MM.1S (cell line): ENCODE measurements around the gene TLCD1.
"Not testable (repeated sequence)": the region's sequence is repeated elsewhere in the genome, so short reads cannot be mapped to it uniquely, and the experiment has no call there.

ENCODE experiments used
- DNase-seq: peaks from one replicate; pipeline ENCODE4 v3.0.0-alpha.2; 2015
- H2AFZ ChIP-seq: fragments of 300-600 bp; sonication (generic); 2 replicates; pipeline ENCODE4 v1.6.0; 2016; ENCODE audit warnings: antibody characterized with exemption, low read length
- H3F3A ChIP-seq: fragments of 300-600 bp; sonication (generic); 2 replicates; pipeline ENCODE4 v1.6.1; 2016; ENCODE audit warnings: mild to moderate bottlenecking, antibody characterized with exemption, low read length, moderate library complexity, mixed read lengths; ENCODE audit not compliant: insufficient read depth
- H3K27ac ChIP-seq: fragments of 300-600 bp; sonication (generic); 2 replicates; pipeline ENCODE4 v1.5.1; 2016; ENCODE audit warnings: mild to moderate bottlenecking, low read length
- H3K27me3 ChIP-seq: fragments of 300-600 bp; sonication (generic); replicated peaks from 2 replicates; pipeline ENCODE4 v1.6.0; 2016; ENCODE audit warnings: low read length; ENCODE audit not compliant: insufficient read depth
- H3K36me3 ChIP-seq: fragments of 300-600 bp; sonication (generic); replicated peaks from 2 replicates; pipeline ENCODE4 v1.6.1; 2016; ENCODE audit warnings: mild to moderate bottlenecking, low read length, mixed read lengths; ENCODE audit not compliant: insufficient read depth
- H3K4me1 ChIP-seq: fragments of 300-600 bp; sonication (generic); 2 replicates; pipeline ENCODE4 v1.6.1; 2016; ENCODE audit warnings: low read length, mixed read lengths
- H3K4me2 ChIP-seq: fragments of 300-600 bp; sonication (generic); 2 replicates; pipeline ENCODE4 v1.6.0; 2016; ENCODE audit warnings: low read depth, low read length
- H3K4me3 ChIP-seq: fragments of 300-600 bp; sonication (generic); 2 replicates; pipeline ENCODE4 v1.5.1; 2016; ENCODE audit warnings: low read length, mixed read lengths
- H3K79me2 ChIP-seq: fragments of 300-600 bp; sonication (generic); 2 replicates; pipeline ENCODE4 v1.6.1; 2016; ENCODE audit warnings: mixed run types, low read length, mixed read lengths
- H3K9ac ChIP-seq: fragments of 300-600 bp; sonication (generic); 2 replicates; pipeline ENCODE4 v1.6.1; 2016; ENCODE audit warnings: low read length, mixed read lengths
- H3K9me2 ChIP-seq: fragments of 300-600 bp; sonication (generic); replicated peaks from 2 replicates; pipeline ENCODE4 v1.6.1; 2016; ENCODE audit warnings: mild to moderate bottlenecking, low read length, mixed read lengths; ENCODE audit not compliant: insufficient read depth
- H3K9me3 ChIP-seq: fragments of 300-600 bp; sonication (generic); replicated peaks from 2 replicates; pipeline ENCODE4 v1.6.1; 2016; ENCODE audit warnings: mild to moderate bottlenecking, low read length, mixed read lengths; ENCODE audit not compliant: insufficient read depth
- H4K20me1 ChIP-seq: fragments of 300-600 bp; sonication (generic); 2 replicates; pipeline ENCODE4 v1.6.1; 2016; ENCODE audit warnings: mild to moderate bottlenecking, low read length, moderate library complexity, mixed read lengths; ENCODE audit not compliant: insufficient read depth
- CTCF ChIP-seq: fragments of 300-600 bp; sonication (generic); IDR thresholded peaks from 2 replicates; pipeline ENCODE4 v1.5.1; 2016; ENCODE audit warnings: antibody characterized with exemption, low read length, mixed read lengths
- EZH2 ChIP-seq: fragments of 300-600 bp; sonication (generic); optimal IDR thresholded peaks from 2 replicates; pipeline ENCODE3; 2017; ENCODE audit warnings: low read depth, mild to moderate bottlenecking, antibody characterized with exemption, low read length, mixed read lengths
- EZH2phosphoT487 ChIP-seq: fragments of 300-600 bp; sonication (generic); IDR thresholded peaks from 2 replicates; pipeline ENCODE4 v1.6.1; 2018; ENCODE audit warnings: antibody characterized with exemption, low read length

TLCD1 gene

GRCh38 chr17:28737770-28738679 is 12.0 kb upstream of the TLCD1 start:
- no peak overlapping the region for H3K27ac ChIP-seq
- H3K36me3 ChIP-seq, result no peaks in the 10 kb centered on the region
- no peak for DNase-seq
- H3K4me3 ChIP-seq, result no peak overlapping the region
- H3K9me3 ChIP-seq, result no peaks in the 10 kb centered on the region
- H4K20me1 ChIP-seq, result no peaks in the 10 kb centered on the region
- H3K9ac ChIP-seq, result no peak overlapping the region
- H3K79me2 ChIP-seq, result no peaks in the 10 kb centered on the region
- no peak overlapping the region for H2AFZ ChIP-seq
- H3K4me1 ChIP-seq, result peaks cover 23% of the 10 kb centered on the region
- no peaks in the 10 kb centered on the region for H3K27me3 ChIP-seq
- H3K4me2 ChIP-seq, result no peak overlapping the region
- no peaks in the 10 kb centered on the region for H3K9me2 ChIP-seq
- H3F3A ChIP-seq, result peaks cover 1% of the 10 kb centered on the region; the same call in 1 of the 2 replicates
- TF ChIP-seq CTCF (no peak), EZH2phosphoT487 (no peak), EZH2 (no peak)

- Histone ChIP-seq H3K9ac (no peak overlapping the region), H3K9me3 (no peaks in the 10 kb centered on the region), H3K36me3 (no peaks in the 10 kb centered on the region), H3K79me2 (no peaks in the 10 kb centered on the region), H3K4me1 (peaks cover 23% of the 10 kb centered on the region), H4K20me1 (no peaks in the 10 kb centered on the region), H3K4me2 (no peak overlapping the region), H3K27ac (no peak overlapping the region), H3K27me3 (no peaks in the 10 kb centered on the region), H3K9me2 (no peaks in the 10 kb centered on the region), H3F3A (no peaks in the 10 kb centered on the region), H2AFZ (no peak overlapping the region), H3K4me3 (no peak overlapping the region)
- TF ChIP-seq EZH2phosphoT487, result no peak
- TF ChIP-seq CTCF, result no peak
- TF ChIP-seq EZH2, result no peak
- DNase-seq, result no peak
These were observed 11.3 kb upstream of the TLCD1 start for GRCh38 chr17:28737316-28737715.

- H3K79me2 ChIP-seq, H3K27ac ChIP-seq, H3K27me3 ChIP-seq, H3K4me2 ChIP-seq, DNase-seq, H3K9ac ChIP-seq, H3K4me3 ChIP-seq, H3F3A ChIP-seq, H2AFZ ChIP-seq, H3K9me3 ChIP-seq, H4K20me1 ChIP-seq, H3K36me3 ChIP-seq, H3K9me2 ChIP-seq: not testable (repeated sequence)
- H3K4me1 ChIP-seq, result peaks cover 14% of the 10 kb centered on the region
These were observed 10.1 kb upstream of the TLCD1 start for GRCh38 chr17:28735913-28736769.
